Breast epithelium (tissue), 4 donors: Measurements from ENCODE around the gene TLX1. TPM values are rescaled to one million over a fixed set of nuclear protein-coding genes. Genes with fewer than 3 reads are reported as not detected.

ENCODE experiments used
- DNase-seq, 2 donors: peaks; one replicate each; pipeline ENCODE4 v3.0.0-alpha.2; 2019; ENCODE audit warnings: low spot score in 2 of 2
- H3K27ac ChIP-seq, 2 donors: fragments of 200-600 bp; sonication (generic) in 1 of 2; one replicate each; pipeline ENCODE4 v1.5.1; 2016 to 2019; ENCODE audit warnings: mild to moderate bottlenecking in 1 of 2
- H3K27me3 ChIP-seq, 2 donors: fragments of 200-600 bp; sonication (generic) in 1 of 2; one replicate each; pipeline versions ENCODE4 v1.5.1 to v1.6.0; 2017 to 2019; ENCODE audit warnings: control low read depth in 1 of 2, mild to moderate bottlenecking in 1 of 2
- H3K36me3 ChIP-seq: fragments of 200-600 bp; one replicate; pipeline ENCODE4 v1.5.1; 2019
- H3K4me1 ChIP-seq, 2 donors: fragments of 200-600 bp; sonication (generic); one replicate each; pipeline ENCODE4 v1.5.1; 2016 to 2019; ENCODE audit warnings: control low read depth in 1 of 2
- H3K4me3 ChIP-seq, 3 donors: fragments of 200-600 bp; sonication (generic); 1 replicate in 2 of 3; 2 replicates in 1 of 3; pipeline ENCODE4 v1.5.1; 2016 to 2019; ENCODE audit warnings: mild to moderate bottlenecking in 3 of 3, moderate library complexity in 2 of 3
- H3K9me3 ChIP-seq, 2 donors: fragments of 200-600 bp; sonication (generic) in 1 of 2; one replicate each; pipeline ENCODE4 v1.5.1; 2016 to 2019; ENCODE audit warnings: control low read depth in 1 of 2
- POLR2A ChIP-seq: fragments of 450-650 bp; IDR thresholded peaks from one replicate; pipeline ENCODE4 v1.6.1; 2016; ENCODE audit warnings: antibody characterized with exemption, mild to moderate bottlenecking, moderate library complexity
- POLR2AphosphoS5 ChIP-seq, 3 donors: sonication (generic); formaldehyde crosslinking; IDR thresholded peaks; one replicate each; pipeline ENCODE4 v1.6.1; 2017; ENCODE audit warnings: antibody characterized with exemption in 3 of 3
- intact Hi-C: fragments of 100-400 bp; cut with DNase I; formaldehyde crosslinking; loops from one replicate; pipeline ENCODE4 v1.15.1; 2023; ENCODE audit warnings: low total_unique reads
- total RNA-seq, 3 donors: library from RNA; depleted of rRNA; stranded (reverse); fragments of >200 nt; gene quantifications; one replicate each; pipeline ENCODE4 v1.1.0, GENCODE V29; 2016
- TF ChIP-seq, protein P1 (sequence below), 3 donors: fragments of 450-650 bp; IDR thresholded peaks; one replicate each; pipeline ENCODE4 v1.5.1; 2016 to 2017; ENCODE audit warnings: antibody characterized with exemption in 3 of 3, mild to moderate bottlenecking in 3 of 3, moderate library complexity in 3 of 3

TLX1 gene
- total RNA-seq, 3 donors from 2014 or later: not detected

DNA sequence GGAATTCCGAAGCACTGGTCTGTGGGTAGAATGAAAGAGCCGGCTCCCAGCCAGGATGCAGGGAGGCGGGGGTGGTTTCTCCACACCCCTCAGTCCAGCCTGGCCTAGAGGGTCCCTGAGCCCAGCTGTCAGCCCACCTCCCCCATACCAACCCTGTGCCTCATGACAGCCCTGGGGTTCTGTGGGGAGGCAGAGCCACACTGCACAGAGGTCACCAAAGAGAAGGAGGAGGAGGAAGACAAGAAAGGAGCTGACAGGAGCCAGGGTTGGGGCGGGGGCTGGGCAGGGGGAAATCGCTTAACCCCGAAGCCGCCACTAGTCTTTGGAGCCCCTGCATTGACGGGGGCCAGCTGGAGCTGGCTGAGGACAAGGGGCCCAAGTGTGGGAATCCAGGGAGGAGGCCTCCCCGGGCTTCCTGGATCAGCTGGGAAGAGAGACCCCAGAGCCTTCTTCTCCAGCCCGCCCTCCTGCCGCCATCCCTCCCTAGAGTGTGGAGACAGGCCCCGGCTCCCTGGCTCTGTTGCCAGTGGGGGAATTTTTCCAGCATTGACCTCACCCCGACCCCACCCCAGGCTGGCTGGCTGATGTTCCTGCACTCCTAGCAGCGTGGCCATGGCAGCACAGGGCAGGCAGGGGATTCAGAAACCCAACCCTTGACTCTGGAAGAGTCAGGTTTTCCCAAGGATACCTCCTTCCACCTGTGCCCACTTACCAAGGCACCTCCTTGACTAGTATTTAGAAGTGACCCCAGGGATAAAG, 36.8 kb upstream of the TLX1 start:
- H3K9me3 ChIP-seq: no peaks in the 10 kb centered on the region
- no peaks in the 10 kb centered on the region for H3K36me3 ChIP-seq
- intact Hi-C loops: no loop called here
- H3K4me1 ChIP-seq: no peaks in the 10 kb centered on the region
- TF ChIP-seq POLR2A (no peak), POLR2AphosphoS5 (IDR thresholded peaks at IDR 0.05) (no peak)
- TF ChIP-seq, protein P1, sequence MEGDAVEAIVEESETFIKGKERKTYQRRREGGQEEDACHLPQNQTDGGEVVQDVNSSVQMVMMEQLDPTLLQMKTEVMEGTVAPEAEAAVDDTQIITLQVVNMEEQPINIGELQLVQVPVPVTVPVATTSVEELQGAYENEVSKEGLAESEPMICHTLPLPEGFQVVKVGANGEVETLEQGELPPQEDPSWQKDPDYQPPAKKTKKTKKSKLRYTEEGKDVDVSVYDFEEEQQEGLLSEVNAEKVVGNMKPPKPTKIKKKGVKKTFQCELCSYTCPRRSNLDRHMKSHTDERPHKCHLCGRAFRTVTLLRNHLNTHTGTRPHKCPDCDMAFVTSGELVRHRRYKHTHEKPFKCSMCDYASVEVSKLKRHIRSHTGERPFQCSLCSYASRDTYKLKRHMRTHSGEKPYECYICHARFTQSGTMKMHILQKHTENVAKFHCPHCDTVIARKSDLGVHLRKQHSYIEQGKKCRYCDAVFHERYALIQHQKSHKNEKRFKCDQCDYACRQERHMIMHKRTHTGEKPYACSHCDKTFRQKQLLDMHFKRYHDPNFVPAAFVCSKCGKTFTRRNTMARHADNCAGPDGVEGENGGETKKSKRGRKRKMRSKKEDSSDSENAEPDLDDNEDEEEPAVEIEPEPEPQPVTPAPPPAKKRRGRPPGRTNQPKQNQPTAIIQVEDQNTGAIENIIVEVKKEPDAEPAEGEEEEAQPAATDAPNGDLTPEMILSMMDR (IDR thresholded peaks at IDR 0.05): no peak
- peaks cover 0 to 45% of the 10 kb centered on the region in 2 donors for H3K27me3 ChIP-seq
- DNase-seq: no peak
- no peak overlapping the region for H3K27ac ChIP-seq
- H3K4me3 ChIP-seq: no peak overlapping the region

GRCh38 chr10:101095004-101095403, 36.1 kb upstream of the TLX1 start:
- Histone ChIP-seq H3K9me3 (no peaks in the 10 kb centered on the region), H3K27me3 (peaks cover 0 to 45% of the 10 kb centered on the region in 2 donors), H3K4me1 (no peaks in the 10 kb centered on the region), H3K36me3 (no peaks in the 10 kb centered on the region), H3K4me3 (no peak overlapping the region), H3K27ac (no peak overlapping the region)
- intact Hi-C loops: no loop called here
- TF ChIP-seq POLR2AphosphoS5 (IDR thresholded peaks at IDR 0.05) (no peak), POLR2A (no peak)
- TF ChIP-seq, protein P1 (IDR thresholded peaks at IDR 0.05): no peak
- no peak for DNase-seq

- Histone ChIP-seq H3K4me3 (no peak overlapping the region), H3K27me3 (peaks cover 0 to 44% of the 10 kb centered on the region in 2 donors), H3K9me3 (no peaks in the 10 kb centered on the region), H3K4me1 (no peaks in the 10 kb centered on the region), H3K27ac (no peak overlapping the region), H3K36me3 (no peaks in the 10 kb centered on the region)
- TF ChIP-seq POLR2AphosphoS5 (IDR thresholded peaks at IDR 0.05) (no peak), POLR2A (no peak)
- TF ChIP-seq, protein P1 (IDR thresholded peaks at IDR 0.05): peak in 2 of 3 donors; percentile 61 to 78
- peak; percentile 40 to 73 for DNase-seq
- intact Hi-C loops: no loop called here
Observed at GRCh38 chr10:101095550-101096213, 35.4 kb upstream of the TLX1 start.

GRCh38 chr10:101096378-101096777, 34.7 kb upstream of the TLX1 start:
- Histone ChIP-seq H3K4me1 (no peaks in the 10 kb centered on the region), H3K9me3 (no peaks in the 10 kb centered on the region), H3K4me3 (no peak overlapping the region), H3K27me3 (peaks cover 0 to 37% of the 10 kb centered on the region in 2 donors), H3K27ac (no peak overlapping the region), H3K36me3 (no peaks in the 10 kb centered on the region)
- DNase-seq: no peak
- intact Hi-C loops: no loop called here
- TF ChIP-seq POLR2A: no peak
- no peak for TF ChIP-seq POLR2AphosphoS5 (IDR thresholded peaks at IDR 0.05)
- TF ChIP-seq, protein P1 (IDR thresholded peaks at IDR 0.05): no peak

DNA sequence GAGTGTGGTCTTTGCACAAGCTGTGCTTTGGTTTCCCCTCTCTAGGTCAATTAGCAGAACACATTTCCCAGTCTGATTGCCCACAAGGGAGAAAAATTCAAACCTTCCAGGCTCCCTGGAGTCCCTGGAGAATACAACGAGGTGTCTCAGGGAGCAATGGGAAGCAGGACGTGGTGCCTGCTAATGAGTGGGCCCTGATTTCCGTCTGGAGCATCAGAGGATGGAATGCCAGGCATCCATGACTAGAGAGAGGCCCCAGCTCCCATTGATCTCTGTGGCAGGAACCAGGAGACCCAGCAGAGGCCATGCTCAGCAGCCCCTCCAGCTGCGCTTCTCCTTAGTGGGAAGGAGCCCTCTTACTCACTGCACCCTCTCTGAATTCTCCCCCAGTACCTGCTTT, 33.2 kb upstream of the TLX1 start:
- intact Hi-C loops: no loop called here
- no peak overlapping the region for H3K4me3 ChIP-seq
- no peak overlapping the region for H3K27ac ChIP-seq
- DNase-seq: no peak
- H3K36me3 ChIP-seq: no peaks in the 10 kb centered on the region
- H3K9me3 ChIP-seq: no peaks in the 10 kb centered on the region
- peaks cover 0 to 37% of the 10 kb centered on the region in 2 donors for H3K27me3 ChIP-seq
- TF ChIP-seq POLR2A (no peak), POLR2AphosphoS5 (IDR thresholded peaks at IDR 0.05) (no peak)
- TF ChIP-seq, protein P1 (IDR thresholded peaks at IDR 0.05): no peak
- no peaks in the 10 kb centered on the region for H3K4me1 ChIP-seq
